Measurements from ENCODE around the gene ACYP2. TPM values are rescaled to one million over a fixed set of nuclear protein-coding genes. Genes with fewer than 3 reads are reported as not detected.

ACYP2 gene
- total RNA-seq, 3 donors from 2014 or later: 19.3 to 39.2 (median 27.8) TPM

DNA sequence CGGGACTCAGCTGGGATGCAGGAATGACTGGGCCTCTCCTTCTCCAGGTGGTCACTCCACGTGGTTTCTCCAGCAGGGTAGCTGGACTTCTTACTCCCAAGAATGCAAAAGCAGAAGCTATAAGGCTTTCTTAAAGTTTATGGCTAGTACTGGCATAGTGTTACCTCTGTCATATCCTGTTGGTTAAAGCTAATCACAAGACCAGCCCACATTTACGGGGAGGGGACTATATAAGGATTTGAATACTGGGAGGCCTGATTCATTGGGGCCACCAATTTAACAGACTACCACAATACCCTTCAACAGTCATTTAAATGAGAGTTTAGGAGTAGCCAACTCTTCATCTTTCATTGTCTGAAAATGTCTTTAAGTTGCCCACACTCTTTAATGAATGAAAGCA, 235.0 kb downstream of the ACYP2 start:
- Histone ChIP-seq H3K4me1 (no peaks in the 10 kb centered on the region), H3K27me3 (no peaks in the 10 kb centered on the region), H3K36me3 (no peaks in the 10 kb centered on the region), H3K9me3 (no peaks in the 10 kb centered on the region), H3K27ac (no peak overlapping the region), H3K4me3 (no peak overlapping the region)
- intact Hi-C loops (cut with DNase I; ENCODE audit: low total_unique reads): no loop called here
- no peak for DNase-seq (ENCODE audit: low spot score in 2 of 2)
- TF ChIP-seq, protein P1, sequence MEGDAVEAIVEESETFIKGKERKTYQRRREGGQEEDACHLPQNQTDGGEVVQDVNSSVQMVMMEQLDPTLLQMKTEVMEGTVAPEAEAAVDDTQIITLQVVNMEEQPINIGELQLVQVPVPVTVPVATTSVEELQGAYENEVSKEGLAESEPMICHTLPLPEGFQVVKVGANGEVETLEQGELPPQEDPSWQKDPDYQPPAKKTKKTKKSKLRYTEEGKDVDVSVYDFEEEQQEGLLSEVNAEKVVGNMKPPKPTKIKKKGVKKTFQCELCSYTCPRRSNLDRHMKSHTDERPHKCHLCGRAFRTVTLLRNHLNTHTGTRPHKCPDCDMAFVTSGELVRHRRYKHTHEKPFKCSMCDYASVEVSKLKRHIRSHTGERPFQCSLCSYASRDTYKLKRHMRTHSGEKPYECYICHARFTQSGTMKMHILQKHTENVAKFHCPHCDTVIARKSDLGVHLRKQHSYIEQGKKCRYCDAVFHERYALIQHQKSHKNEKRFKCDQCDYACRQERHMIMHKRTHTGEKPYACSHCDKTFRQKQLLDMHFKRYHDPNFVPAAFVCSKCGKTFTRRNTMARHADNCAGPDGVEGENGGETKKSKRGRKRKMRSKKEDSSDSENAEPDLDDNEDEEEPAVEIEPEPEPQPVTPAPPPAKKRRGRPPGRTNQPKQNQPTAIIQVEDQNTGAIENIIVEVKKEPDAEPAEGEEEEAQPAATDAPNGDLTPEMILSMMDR (IDR thresholded peaks at IDR 0.05): no peak
- TF ChIP-seq POLR2AphosphoS5 (IDR thresholded peaks at IDR 0.05): no peak
- no peak for TF ChIP-seq POLR2A (IDR thresholded peaks at IDR 0.05)

DNA sequence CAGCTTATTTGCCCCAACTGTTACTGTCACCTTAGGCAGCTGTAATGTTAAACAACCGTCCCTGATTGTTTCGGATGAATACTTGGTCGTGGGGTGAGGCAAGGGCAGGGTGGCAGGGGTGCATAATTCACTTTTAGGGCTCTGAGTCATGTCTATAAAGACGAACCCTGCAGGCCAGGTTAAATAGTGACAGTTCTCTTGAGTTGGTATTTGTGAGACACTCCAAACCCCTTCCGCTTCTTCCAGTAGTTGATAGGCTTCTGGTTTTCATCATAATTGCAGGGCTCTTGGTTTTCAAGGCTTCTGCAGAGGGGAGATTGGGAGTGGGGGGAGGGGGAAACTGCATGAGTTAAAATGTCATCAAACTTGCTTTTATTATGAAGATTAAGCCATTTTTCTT, 237.8 kb downstream of the ACYP2 start:
- DNase-seq (ENCODE audit: low spot score in 2 of 2): no peak
- intact Hi-C loops (cut with DNase I; ENCODE audit: low total_unique reads): loop anchor here (2.0 kb wide), 1 partner anchor 14 kb away; no protein-coding TSS in a partner anchor
- no peaks in the 10 kb centered on the region for H3K4me1 ChIP-seq

More for the DNA sequence above, 237.8 kb downstream of the ACYP2 start:
- no peak overlapping the region for H3K4me3 ChIP-seq
- H3K27me3 ChIP-seq: no peaks in the 10 kb centered on the region
- TF ChIP-seq POLR2AphosphoS5 (IDR thresholded peaks at IDR 0.05) (no peak), POLR2A (IDR thresholded peaks at IDR 0.05) (no peak)
- TF ChIP-seq, protein P1 (IDR thresholded peaks at IDR 0.05): no peak
- no peaks in the 10 kb centered on the region for H3K9me3 ChIP-seq
- H3K27ac ChIP-seq: no peak overlapping the region
- no peaks in the 10 kb centered on the region for H3K36me3 ChIP-seq

Other genes with a start within 250 kb of the ACYP2 start
- 100 to 1,000 TPM in 1 of 3 donors, 10 to 100 TPM in 2; 45.3 to 176 (median 75.1) TPM for gene PSME4, start 144.6 kb upstream of the ACYP2 start, total RNA-seq
- gene TSPYL6, start 140.6 kb downstream of the ACYP2 start, total RNA-seq: not detected